HG03432 (cell line): ENCODE results near the gene AMPD2.
A peak's percentile ranks its signal among the peaks of the same experiment; 100 is the strongest.

Experiments
- ATAC-seq: cut with Tn5 transposase; IDR thresholded peaks from one replicate; pipeline ENCODE4 v1.9.1; 2021; ENCODE audit warnings: mild to moderate bottlenecking, moderate library complexity; ENCODE audit not compliant: unreplicated experiment

AMPD2 gene

GRCh38 chr1:109616391-109616790, 3.2 kb upstream of the AMPD2 start:
- ATAC-seq: no peak

- ATAC-seq: no peak
These were observed 2.3 kb upstream of the AMPD2 start for GRCh38 chr1:109617291-109617801.

- no peak for ATAC-seq
These were observed 719 bp upstream of the AMPD2 start for GRCh38 chr1:109618661-109619575.

GRCh38 chr1:109620401-109620791, 759 bp downstream of the AMPD2 start:
- peak; percentile 0 for ATAC-seq

- peak; percentile 79 for ATAC-seq
These were observed 1.2 kb downstream of the AMPD2 start for GRCh38 chr1:109620841-109621286.

- no peak for ATAC-seq
These were observed 1.9 kb downstream of the AMPD2 start for GRCh38 chr1:109621379-109622136.

- ATAC-seq: no peak
These were observed 2.7 kb downstream of the AMPD2 start for GRCh38 chr1:109622137-109622892.

- no peak for ATAC-seq
These were observed 3.3 kb downstream of the AMPD2 start for GRCh38 chr1:109622895-109623294.

- ATAC-seq: no peak
These were observed 4.0 kb downstream of the AMPD2 start for GRCh38 chr1:109623601-109624161.

- ATAC-seq: peak; percentile 42
These were observed 4.8 kb downstream of the AMPD2 start for GRCh38 chr1:109624201-109625010.

- ATAC-seq: no peak
These were observed 5.5 kb downstream of the AMPD2 start for GRCh38 chr1:109625176-109625575.

- ATAC-seq: no peak
These were observed 6.2 kb downstream of the AMPD2 start for GRCh38 chr1:109625601-109626560.

- no peak for ATAC-seq
These were observed 7.2 kb downstream of the AMPD2 start for GRCh38 chr1:109626682-109627408.

GRCh38 chr1:109627692-109628399, 8.2 kb downstream of the AMPD2 start:
- no peak for ATAC-seq

GRCh38 chr1:109628540-109629321, 9.1 kb downstream of the AMPD2 start:
- no peak for ATAC-seq

- ATAC-seq: no peak
These were observed 9.9 kb downstream of the AMPD2 start for GRCh38 chr1:109629372-109630030.
